ENCODE results near the gene LRRC47.

LRRC47 gene

GRCh38 chr1:3796215-3797061 is at the start of gene LRRC47:
Gene LRRC47 (minus strand): TSS chr1:3796498. CDS start chr1:3796476, 22 bp downstream.
- peak; percentile 99 for ATAC-seq
- no peak for TF ChIP-seq PPARA (CRISPR knock-in tag; IDR thresholded peaks at IDR 0.05; ENCODE audit: borderline replicate concordance)
- no peak for TF ChIP-seq TCF4 (CRISPR knock-in tag; IDR thresholded peaks at IDR 0.05; ENCODE audit: borderline replicate concordance)
- no peak for TF ChIP-seq OSR1 (CRISPR knock-in tag; IDR thresholded peaks at IDR 0.05)
- no peak for TF ChIP-seq ZNF565 (CRISPR knock-in tag; conservative IDR thresholded peaks at IDR 0.05; ENCODE audit: low read depth)
- no peak for TF ChIP-seq RARB (CRISPR knock-in tag; IDR thresholded peaks at IDR 0.05)
- no peak for TF ChIP-seq ESRRG (CRISPR knock-in tag; IDR thresholded peaks at IDR 0.05)
- TF ChIP-seq GLIS3 (CRISPR knock-in tag; IDR thresholded peaks at IDR 0.05), result no peak
- no peak for TF ChIP-seq ZNF8 (CRISPR knock-in tag; IDR thresholded peaks at IDR 0.05)
- TF ChIP-seq TSHZ2 (CRISPR knock-in tag; IDR thresholded peaks at IDR 0.05), result no peak
- TF ChIP-seq CREB5 (CRISPR knock-in tag; IDR thresholded peaks at IDR 0.05; ENCODE audit: low read depth), result no peak
- no peak for TF ChIP-seq PATZ1 (CRISPR knock-in tag; IDR thresholded peaks at IDR 0.05; ENCODE audit: borderline replicate concordance)
- TF ChIP-seq ZFP3 (CRISPR knock-in tag; IDR thresholded peaks at IDR 0.05), result no peak
- TF ChIP-seq ZNF70 (CRISPR knock-in tag; IDR thresholded peaks at IDR 0.05), result no peak
- TF ChIP-seq SNAI2 (CRISPR knock-in tag; IDR thresholded peaks at IDR 0.05), result no peak
- no peak for TF ChIP-seq ARNTL (CRISPR knock-in tag; IDR thresholded peaks at IDR 0.05; ENCODE audit: borderline replicate concordance, low read depth)
- no peak for TF ChIP-seq ZFP30 (CRISPR knock-in tag; IDR thresholded peaks at IDR 0.05)
- TF ChIP-seq CSDC2 (CRISPR knock-in tag; IDR thresholded peaks at IDR 0.05), result no peak

GRCh38 chr1:3842912-3843311 is 46.6 kb upstream of the LRRC47 start:
- no peak for ATAC-seq
- TF ChIP-seq TOX (CRISPR knock-in tag; IDR thresholded peaks at IDR 0.05; ENCODE audit: borderline replicate concordance) (no peak), TSHZ2 (CRISPR knock-in tag; IDR thresholded peaks at IDR 0.05) (no peak), CREB5 (CRISPR knock-in tag; IDR thresholded peaks at IDR 0.05; ENCODE audit: low read depth) (no peak), CSRNP3 (CRISPR knock-in tag; IDR thresholded peaks at IDR 0.05) (no peak), ZFP30 (CRISPR knock-in tag; IDR thresholded peaks at IDR 0.05) (no peak), ZNF70 (CRISPR knock-in tag; IDR thresholded peaks at IDR 0.05) (no peak), ISL1 (CRISPR knock-in tag; IDR thresholded peaks at IDR 0.05) (no peak), TCF4 (CRISPR knock-in tag; IDR thresholded peaks at IDR 0.05; ENCODE audit: borderline replicate concordance) (no peak), GLIS3 (CRISPR knock-in tag; IDR thresholded peaks at IDR 0.05) (no peak), ZNF565 (CRISPR knock-in tag; conservative IDR thresholded peaks at IDR 0.05; ENCODE audit: low read depth) (no peak)

All from SK-N-SH treated with all-trans-retinoic acid at 6 μM for 48 hours (cell line).